Epithelial cell of proximal tubule (primary cell): ENCODE measurements around the gene ZNF365. TPM values are rescaled to one million over a fixed set of nuclear protein-coding genes. Genes with fewer than 3 reads are reported as not detected.

Experiments used
- DNase-seq: peaks from one replicate; pipeline ENCODE4 v3.0.0-alpha.2; 2011; ENCODE audit warnings: low read depth
- H3K4me3 ChIP-seq: 2 replicates; pipeline ENCODE4 v1.5.1; 2011; ENCODE audit warnings: low read depth, mild to moderate bottlenecking, low read length
- total RNA-seq: library from RNA; depleted of rRNA; stranded (reverse); fragments of >200 nt; gene quantifications from 2 replicates; pipeline ENCODE4 v1.2.3, GENCODE V29; 2015
- TF ChIP-seq, protein P1 (sequence below): conservative IDR thresholded peaks from 2 replicates; pipeline ENCODE4 v1.5.1; 2012; ENCODE audit warnings: low read depth, mild to moderate bottlenecking, low read length

The ZNF365 gene
- total RNA-seq, 1 donor from 2014 or later = 2.0 TPM

DNA sequence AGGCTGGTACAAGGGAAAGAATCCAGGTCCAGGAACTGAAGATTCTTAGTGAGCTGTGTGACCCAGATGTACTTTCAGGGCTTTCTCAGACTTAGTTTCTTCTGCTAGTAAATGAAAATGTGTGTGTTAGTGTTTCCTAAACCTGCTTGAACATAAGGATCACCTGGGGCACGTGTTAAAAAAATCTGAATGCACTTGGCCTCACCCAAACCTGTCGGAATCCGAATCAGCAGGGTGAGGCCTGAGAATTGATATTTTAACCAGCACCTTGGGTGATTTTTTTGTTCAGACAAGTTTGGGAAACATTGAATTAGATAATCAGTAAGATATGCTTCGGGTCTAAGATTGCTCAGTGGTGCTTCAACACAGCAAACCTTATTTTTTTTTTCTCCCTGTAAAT, 59.7 kb downstream of the ZNF365 start:
- DNase-seq = no peak
- H3K4me3 ChIP-seq = no peak overlapping the region
- TF ChIP-seq, protein P1, sequence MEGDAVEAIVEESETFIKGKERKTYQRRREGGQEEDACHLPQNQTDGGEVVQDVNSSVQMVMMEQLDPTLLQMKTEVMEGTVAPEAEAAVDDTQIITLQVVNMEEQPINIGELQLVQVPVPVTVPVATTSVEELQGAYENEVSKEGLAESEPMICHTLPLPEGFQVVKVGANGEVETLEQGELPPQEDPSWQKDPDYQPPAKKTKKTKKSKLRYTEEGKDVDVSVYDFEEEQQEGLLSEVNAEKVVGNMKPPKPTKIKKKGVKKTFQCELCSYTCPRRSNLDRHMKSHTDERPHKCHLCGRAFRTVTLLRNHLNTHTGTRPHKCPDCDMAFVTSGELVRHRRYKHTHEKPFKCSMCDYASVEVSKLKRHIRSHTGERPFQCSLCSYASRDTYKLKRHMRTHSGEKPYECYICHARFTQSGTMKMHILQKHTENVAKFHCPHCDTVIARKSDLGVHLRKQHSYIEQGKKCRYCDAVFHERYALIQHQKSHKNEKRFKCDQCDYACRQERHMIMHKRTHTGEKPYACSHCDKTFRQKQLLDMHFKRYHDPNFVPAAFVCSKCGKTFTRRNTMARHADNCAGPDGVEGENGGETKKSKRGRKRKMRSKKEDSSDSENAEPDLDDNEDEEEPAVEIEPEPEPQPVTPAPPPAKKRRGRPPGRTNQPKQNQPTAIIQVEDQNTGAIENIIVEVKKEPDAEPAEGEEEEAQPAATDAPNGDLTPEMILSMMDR = no peak

DNA sequence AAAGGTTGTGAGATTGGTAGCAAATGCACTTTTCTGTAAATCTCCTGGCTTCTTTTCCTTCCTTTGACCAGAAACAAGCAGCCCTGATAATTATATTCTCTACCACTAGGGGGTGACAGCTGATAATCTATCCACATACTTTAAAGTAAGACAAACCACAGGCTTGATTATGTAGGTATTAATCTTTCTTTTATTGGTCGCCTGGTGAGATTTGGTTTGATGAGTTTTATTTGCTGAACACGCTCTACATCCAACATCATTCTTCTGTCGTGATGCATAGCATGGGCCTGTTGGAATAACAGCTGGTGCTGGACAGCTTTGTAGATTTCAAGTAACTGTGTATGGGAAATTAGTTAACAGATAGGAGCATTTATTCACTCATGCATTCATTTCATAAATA, 63.5 kb downstream of the ZNF365 start:
- TF ChIP-seq, protein P1 = peak; percentile 79
- no peak overlapping the region for H3K4me3 ChIP-seq
- no peak for DNase-seq

DNA sequence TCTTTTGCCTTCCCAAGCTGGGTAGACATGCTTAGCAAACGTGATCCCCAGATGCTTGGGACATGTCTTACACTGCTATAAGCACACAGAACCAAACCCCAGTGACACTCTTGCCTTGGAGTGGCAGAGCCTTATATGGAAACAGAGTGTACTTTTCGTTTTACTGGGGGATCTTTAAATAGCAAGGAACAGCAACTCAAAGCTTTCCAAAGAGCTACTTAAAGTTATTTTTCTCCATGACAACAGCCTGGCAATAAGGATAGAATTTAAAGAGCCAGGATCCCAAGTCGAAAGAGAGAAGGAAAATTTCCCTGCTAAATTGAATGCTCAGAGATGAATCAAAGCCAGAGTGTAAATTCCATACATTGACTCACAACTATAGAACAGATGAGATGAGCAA, 67.8 kb downstream of the ZNF365 start:
- TF ChIP-seq, protein P1 = no peak
- H3K4me3 ChIP-seq = no peak overlapping the region
- DNase-seq = no peak

DNA sequence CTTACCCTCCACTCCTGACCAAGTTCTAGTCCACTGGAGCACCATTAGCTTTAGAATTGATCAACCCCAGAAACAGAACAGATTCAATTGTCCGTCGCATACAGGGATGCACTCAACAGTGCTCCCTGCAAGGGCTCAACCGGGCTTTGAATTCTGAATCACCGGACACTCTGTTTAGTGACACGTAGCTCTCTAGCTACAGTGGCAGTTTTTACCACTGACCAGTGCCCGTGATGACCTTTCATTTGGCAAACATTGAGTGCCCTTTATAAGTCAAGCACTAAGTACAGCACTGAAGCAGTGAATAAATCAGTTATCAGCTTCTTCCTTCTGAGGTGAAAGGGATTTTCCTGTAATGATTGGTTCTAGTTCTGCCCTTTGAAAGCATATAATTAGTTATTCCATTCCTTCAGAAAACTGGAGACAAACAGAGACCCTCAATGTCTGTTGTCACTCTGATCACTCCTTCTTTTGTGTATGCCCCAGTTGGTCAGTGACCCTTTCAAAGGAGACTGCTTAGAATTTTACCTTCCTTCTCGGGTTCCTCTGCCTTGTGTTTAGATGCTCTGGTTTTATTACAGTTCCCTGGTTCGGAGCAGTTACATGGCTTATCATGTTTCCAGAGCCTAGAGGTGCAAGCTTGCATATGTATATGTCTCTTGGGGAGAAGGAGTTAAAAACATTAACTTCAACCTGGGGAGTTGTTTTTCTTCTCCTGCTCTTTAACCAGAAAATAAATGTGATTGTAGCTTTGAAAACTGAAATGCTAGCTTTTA, 68.9 kb downstream of the ZNF365 start:
- no peak for DNase-seq
- TF ChIP-seq, protein P1 = no peak
- H3K4me3 ChIP-seq = no peak overlapping the region

DNA sequence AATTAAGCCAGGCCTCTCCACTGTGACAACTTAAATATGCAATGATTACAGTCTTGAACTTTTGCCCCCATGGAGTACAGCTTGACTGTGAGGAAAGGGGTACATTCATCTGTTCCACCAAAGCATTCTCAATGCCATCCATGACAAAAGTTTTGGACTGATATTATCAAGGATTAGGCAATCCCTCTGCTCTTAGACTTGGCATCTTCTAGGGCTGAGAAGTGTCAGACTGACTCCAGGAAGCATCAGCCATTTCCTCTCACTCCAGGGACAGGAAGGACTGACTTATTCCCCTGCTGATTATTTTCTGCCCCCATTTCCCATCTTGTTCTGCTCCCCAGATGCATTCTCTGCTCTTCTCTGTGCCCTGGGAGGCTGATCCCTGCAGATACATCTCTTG, 69.7 kb downstream of the ZNF365 start:
- TF ChIP-seq, protein P1 = no peak
- no peak overlapping the region for H3K4me3 ChIP-seq
- DNase-seq = no peak

DNA sequence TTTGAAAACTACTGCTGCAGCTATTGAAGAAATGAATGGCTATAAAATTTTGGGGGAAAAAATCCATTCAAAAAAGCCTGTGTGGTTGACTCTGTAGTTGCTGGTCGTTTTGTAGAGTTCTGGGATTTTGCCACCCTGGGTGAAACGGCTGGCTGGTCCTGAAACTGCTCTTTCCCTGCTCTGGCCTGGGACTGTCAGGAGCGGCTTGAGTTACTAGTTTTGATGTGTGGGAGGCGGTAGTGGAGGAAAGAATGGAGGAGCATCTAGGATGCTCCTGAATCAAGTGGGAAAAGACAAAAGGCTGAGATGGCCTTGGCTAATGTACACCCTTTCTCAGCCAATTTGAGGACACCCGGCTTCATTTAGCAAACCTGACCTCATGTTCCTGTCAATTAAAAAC, 72.5 kb downstream of the ZNF365 start:
- DNase-seq = no peak
- TF ChIP-seq, protein P1 = no peak
- no peak overlapping the region for H3K4me3 ChIP-seq
